ENCODE results near the gene HDAC4.
A peak's percentile ranks its signal among the peaks of the same experiment; 100 is the strongest.

The HDAC4 gene

GRCh38 chr2:239234191-239235175 lies 166.3 kb downstream of the HDAC4 start:
- no peak for DNase-seq
- ATAC-seq: no peak

GRCh38 chr2:239233576-239233975 lies 167.2 kb downstream of the HDAC4 start:
- ATAC-seq: no peak
- DNase-seq: no peak

- DNase-seq (no peak), ATAC-seq (no peak)
Measured at GRCh38 chr2:239232195-239232578, 168.6 kb downstream of the HDAC4 start.

GRCh38 chr2:239231231-239232194 lies 169.3 kb downstream of the HDAC4 start:
- ATAC-seq (peak; percentile 39), DNase-seq (no peak)

- DNase-seq: no peak
- peak; percentile 26 for ATAC-seq
Measured at GRCh38 chr2:239230318-239231052, 170.3 kb downstream of the HDAC4 start.

- ATAC-seq (no peak), DNase-seq (no peak)
Measured at GRCh38 chr2:239229545-239230279, 171.1 kb downstream of the HDAC4 start.

GRCh38 chr2:239227661-239228371 lies 173.0 kb downstream of the HDAC4 start:
- no peak for ATAC-seq
- DNase-seq: no peak

- DNase-seq: no peak
- no peak for ATAC-seq
Measured at GRCh38 chr2:239226677-239227581, 173.9 kb downstream of the HDAC4 start.

GRCh38 chr2:239225871-239226561 lies 174.8 kb downstream of the HDAC4 start:
- ATAC-seq (no peak), DNase-seq (no peak)

GRCh38 chr2:239225371-239225851 lies 175.4 kb downstream of the HDAC4 start:
- ATAC-seq: no peak
- no peak for DNase-seq

- ATAC-seq (no peak), DNase-seq (no peak)
Measured at GRCh38 chr2:239224955-239225354, 175.9 kb downstream of the HDAC4 start.

GRCh38 chr2:239224199-239224570 lies 176.6 kb downstream of the HDAC4 start:
- DNase-seq (no peak), ATAC-seq (no peak)

GRCh38 chr2:239223310-239224198 lies 177.3 kb downstream of the HDAC4 start:
- ATAC-seq (no peak), DNase-seq (no peak)

- ATAC-seq: no peak
- DNase-seq: no peak
Measured at GRCh38 chr2:239222706-239223309, 178.0 kb downstream of the HDAC4 start.

GRCh38 chr2:239222312-239222660 lies 178.5 kb downstream of the HDAC4 start:
- DNase-seq: no peak
- ATAC-seq: no peak

- no peak for DNase-seq
- ATAC-seq: no peak
Measured at GRCh38 chr2:239220981-239221396, 179.8 kb downstream of the HDAC4 start.

- no peak for ATAC-seq
- no peak for DNase-seq
Measured at GRCh38 chr2:239220341-239220740, 180.5 kb downstream of the HDAC4 start.
